NCI-H187 treated with DMSO at 0.1 percent for 48 hours (cell line): ENCODE results near the gene AFF3.

Experiments used
- DNase-seq: peaks from one replicate; lab custom pipeline; 2025; lab: John Stamatoyannopoulos, UW

AFF3 gene

GRCh38 chr2:100068395-100068794 lies 74.0 kb downstream of the AFF3 start:
- DNase-seq: no peak

DNA sequence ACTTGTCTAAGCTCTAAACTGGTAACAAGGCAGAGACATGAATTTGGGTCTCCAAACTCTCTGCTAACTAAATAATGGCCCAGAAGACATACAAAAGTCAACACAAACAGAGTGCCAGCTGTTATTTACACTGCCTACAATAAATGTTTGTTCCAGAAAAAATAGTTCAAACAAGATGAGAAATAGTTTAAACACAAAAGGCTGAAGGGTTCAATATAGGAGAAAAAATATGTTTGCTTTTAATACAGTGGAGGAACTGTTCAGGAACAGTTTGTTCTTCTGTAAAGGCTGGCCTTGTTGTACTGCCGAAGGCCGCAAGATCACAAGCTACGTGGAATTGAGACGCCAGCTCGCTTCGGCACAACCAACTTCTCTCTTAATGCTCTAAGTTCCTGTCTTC lies 74.6 kb downstream of the AFF3 start:
- no peak for DNase-seq

DNA sequence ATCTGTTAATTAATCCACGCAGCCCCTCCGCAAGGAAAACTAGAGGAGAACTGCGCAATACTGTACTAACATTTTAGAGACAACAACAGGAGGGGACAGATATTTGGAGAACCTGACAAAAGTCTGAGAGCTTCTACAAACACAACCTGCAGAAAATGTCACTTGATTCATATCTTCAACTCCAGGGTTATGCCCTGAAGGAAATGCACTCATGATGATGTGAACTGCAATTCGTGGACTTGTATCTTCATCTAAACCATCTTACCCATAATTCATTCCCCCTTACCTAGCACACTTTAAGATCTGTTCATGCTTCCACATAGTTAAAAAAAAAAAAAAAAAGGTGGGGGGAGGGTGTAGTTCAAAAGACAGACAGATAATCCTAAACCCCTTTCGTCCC lies 75.5 kb downstream of the AFF3 start:
- DNase-seq: no peak

DNA sequence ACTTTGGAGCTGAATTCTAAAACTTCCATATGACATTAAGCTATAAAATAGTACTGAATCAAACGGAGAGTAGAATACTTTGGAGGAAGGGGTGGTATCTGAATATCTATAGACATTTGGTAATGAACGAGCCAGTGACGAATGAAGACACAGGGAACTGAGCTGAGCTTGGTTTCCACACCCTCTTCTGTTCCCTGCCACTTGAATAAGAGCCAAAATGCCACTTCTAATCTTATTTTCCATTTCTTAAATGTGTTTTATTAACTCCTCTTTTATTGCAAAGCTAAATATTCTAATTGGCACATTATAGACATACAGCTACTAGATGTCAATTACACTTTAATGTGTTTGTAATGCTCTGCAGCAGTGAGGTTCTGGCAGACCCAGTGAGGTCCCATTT lies 76.1 kb downstream of the AFF3 start:
- DNase-seq: no peak

DNA sequence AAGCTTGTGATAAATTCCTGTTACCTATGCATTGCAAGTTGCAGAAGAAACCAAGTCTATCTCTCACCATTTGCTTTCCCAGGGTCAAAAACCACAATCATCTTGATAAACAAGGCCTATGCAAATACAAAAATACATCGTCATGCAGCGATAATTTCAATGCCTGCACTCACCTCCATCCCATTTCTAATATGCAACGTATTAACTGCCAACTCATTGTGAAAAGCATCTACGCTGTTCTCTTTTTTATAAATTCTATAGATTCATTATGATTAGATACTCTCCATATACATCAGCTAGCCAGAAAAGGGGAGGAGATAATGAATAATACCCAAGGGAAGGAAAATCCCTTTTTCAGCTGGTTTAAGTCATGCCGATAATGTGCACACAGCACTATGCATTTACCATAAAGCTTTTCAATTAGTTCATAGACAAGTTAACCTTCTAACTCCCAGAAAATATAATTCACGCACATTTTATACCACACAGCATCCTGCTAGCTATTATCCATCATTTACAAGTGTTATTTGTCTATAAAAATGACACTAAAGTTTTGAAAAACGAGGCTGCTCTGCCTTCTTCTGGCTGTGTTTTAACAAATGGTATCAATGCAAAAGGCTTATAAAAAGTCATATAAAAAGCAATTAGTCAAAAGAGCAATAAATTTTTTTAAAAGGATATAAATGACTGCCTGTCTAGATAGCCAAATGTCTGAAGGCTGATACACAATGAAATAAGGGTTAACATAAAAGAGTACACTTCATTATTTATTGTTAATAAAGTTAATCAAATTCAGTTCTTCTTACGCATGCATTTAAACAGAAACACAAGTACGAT lies 77.6 kb downstream of the AFF3 start:
- no peak for DNase-seq

- DNase-seq: no peak
Measured at GRCh38 chr2:100064165-100064564, 78.2 kb downstream of the AFF3 start.

GRCh38 chr2:100063459-100063953 lies 78.9 kb downstream of the AFF3 start:
- DNase-seq: no peak

DNA sequence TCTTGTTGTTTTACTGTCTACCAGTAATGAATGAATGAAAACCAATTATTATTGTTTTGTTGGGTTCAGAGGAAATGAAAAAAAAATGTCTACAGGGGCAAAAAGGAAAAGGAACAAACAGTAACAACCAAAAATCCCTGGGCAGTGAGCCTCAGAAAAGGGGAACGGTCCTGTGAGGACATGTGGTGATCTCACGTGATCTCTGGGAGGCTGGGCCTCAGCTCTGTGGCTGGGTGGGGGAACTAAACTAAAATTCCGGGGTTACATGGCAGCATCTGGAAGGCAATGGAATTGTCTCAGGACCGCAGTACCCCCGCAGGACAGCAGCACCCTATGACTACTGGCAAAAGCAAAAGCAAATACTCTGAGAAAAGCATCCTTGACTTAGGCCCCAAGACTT lies 80.1 kb downstream of the AFF3 start:
- no peak for DNase-seq

GRCh38 chr2:100060875-100061274 lies 81.5 kb downstream of the AFF3 start:
- DNase-seq: no peak

DNA sequence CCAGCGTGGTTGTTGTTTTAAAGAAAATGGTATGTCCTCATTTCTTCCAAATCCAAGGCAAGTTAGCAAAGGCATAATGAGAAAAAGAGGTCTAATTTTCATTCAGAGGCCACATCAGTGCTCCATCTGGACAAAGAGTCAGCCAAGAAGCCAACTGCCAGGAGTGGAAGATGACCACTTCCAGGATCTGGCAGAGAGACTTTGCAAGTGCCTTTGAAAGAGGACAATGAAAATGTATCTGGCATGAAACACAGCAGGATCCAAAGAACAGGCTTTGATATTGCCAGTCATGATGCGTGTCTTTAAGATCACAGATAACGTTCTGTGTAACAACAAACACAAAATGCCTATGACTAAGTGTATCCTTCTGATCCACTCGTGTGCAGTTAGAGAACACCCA lies 82.8 kb downstream of the AFF3 start:
- DNase-seq: no peak

DNA sequence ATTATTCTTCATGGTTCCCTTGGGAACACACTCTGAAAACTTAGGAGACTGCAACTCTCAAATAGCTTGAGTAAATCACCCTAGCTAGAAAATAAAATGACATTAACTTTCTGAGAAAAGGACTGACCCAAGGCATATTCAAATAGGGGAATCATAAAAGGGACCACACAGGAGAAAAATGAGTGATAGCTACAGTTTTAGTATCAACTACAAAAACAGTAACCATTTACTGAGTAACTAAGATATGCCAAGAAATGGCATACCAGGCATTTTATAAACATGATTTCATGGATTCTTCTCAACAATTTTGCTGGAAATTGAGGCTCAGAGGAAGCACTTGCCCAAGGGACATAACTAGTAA lies 84.5 kb downstream of the AFF3 start:
- DNase-seq: no peak

DNA sequence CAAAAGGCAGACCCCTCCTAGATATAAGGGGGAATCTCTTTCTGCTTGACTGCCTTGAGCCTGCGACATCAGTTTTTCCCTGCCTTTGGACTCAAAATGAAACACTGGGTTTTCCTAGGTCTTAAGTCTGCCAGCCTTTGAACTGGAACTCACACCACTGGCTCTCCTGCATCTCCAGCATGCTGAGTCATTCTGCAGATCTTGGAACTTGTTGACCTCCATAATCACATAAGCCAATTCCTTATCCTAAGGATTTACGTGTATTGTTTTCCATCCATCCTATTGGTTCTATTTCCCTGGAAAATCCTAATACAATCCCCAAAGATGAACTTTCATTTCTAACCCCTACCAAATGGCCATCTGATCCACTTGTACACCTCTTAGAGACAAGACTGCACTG lies 88.0 kb downstream of the AFF3 start:
- DNase-seq: no peak

DNA sequence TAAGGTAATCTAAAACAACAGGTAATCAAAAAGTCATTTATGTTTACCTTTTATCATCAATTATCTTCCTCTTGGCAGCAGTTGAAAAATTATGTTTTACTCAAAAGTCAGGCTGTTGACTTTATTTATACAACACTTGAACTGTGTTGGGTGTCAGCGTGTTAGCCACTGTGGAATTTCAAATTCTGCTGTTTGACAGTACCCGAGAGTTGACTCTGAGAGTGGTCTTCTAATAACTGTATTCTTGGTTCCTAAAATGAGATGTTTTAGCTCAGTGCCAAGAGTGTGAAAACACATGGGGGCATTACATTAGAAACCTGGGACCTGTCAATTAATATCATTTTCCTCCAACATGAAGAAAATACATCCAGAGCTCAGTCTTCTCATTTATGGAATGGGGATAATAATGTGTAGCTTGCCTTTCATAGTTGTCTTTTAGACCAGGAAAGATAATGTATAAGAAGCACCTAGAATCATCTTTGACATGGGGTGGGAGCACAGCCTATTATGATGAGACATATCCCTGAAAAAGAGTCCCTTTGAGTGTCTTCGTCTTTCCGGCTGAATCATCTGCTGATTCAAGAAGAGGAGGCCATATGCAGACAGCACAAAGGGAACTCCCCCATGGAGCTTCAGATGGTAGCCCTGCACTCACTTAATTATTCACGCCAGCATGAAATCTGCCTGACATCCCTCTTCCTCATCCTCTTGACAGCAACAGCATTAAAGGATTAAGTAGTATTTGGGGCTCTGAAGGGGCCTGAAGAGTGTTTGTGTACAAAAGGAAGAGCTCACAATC lies 89.1 kb downstream of the AFF3 start:
- DNase-seq: no peak

DNA sequence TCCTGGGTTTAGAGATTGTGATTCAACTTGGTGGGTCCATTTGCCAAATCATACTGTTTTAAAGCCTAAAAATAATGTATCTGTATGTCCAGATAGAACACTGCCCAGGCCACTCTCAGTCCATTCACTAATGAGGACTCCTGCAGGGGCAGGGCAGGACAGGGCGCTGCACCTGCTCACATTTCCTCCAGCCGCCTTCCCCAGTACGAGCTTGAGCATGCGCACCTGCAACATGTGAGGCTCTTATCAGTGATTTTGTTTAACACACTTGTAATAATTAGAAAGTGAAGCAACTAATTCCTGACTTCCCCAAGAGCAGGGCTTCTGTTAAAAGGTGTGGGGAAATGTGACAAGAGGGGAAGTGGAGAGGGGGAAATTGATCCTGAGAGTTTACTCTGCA lies 89.7 kb downstream of the AFF3 start:
- DNase-seq: no peak

DNA sequence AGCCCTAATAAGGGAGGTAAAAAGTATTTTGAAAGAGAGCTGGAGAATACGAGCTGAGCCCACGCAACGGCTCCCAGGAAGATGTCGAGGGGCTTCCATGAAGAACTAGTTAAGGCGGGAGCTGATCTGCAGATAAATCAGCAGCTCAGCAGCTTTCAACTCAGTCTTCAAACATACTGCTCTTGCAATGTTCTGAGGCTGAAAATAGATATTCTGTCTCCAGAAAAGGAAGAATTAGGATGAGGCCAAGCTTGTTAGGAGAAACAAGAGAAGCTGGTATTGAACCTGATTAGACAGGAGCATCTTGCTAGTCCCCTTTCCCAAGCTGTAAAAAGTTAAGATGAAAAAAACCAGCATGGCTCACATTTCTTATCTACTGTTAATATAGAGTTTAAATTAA lies 91.1 kb downstream of the AFF3 start:
- no peak for DNase-seq

DNA sequence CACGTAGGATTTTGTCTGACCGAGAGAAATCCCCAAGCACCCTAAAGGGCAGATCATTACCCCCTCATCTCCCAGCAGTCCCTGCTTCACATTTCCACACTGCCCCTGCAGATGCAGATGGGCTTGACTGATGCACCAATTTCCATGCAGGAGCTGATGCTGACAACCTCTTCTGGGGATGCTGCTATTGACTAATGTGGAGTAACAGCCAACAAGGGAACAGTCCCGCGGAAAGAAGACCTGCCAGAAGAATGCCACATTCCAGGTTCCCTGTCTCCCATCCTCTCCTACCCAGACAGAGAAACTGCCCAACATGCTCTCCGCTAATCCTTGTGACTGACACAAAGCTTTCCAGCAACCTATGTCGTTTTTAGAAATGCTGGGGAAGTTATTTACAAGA lies 91.7 kb downstream of the AFF3 start:
- DNase-seq: no peak

GRCh38 chr2:100046961-100047947 lies 95.1 kb downstream of the AFF3 start:
- DNase-seq: no peak

- no peak for DNase-seq
Measured at GRCh38 chr2:100045000-100045399, 97.4 kb downstream of the AFF3 start.

GRCh38 chr2:100043891-100044255 lies 98.5 kb downstream of the AFF3 start:
- DNase-seq: no peak

GRCh38 chr2:100043081-100043890 lies 99.1 kb downstream of the AFF3 start:
- DNase-seq: no peak

GRCh38 chr2:100042562-100042961 lies 99.8 kb downstream of the AFF3 start:
- DNase-seq: no peak
